ENCODE data around the gene SPRY2. TPM values are rescaled to one million over a fixed set of nuclear protein-coding genes. Genes with fewer than 3 reads are reported as not detected.

Gene SPRY2
- total RNA-seq, 2 experiments from 2014 or later, result 0.32 to 0.34 TPM

GRCh38 chr13:80312012-80312704, 28.8 kb downstream of the SPRY2 start:
- H3K27me3 Mint-ChIP-seq, result no peaks in the 10 kb centered on the region
- POLR2A ChIA-PET, result no interaction called here
- H3K36me3 Mint-ChIP-seq (ENCODE audit: low read depth), result no peaks in the 10 kb centered on the region
- intact Hi-C loops (cut with DNase I, micrococcal nuclease), result no loop called here
- no peaks in the 10 kb centered on the region for H3K9me3 Mint-ChIP-seq (ENCODE audit: low read depth)
- H3K4me3 Mint-ChIP-seq, result no peak overlapping the region
- CTCF ChIA-PET, result no interaction called here
- no peak for ATAC-seq
- no peak overlapping the region for H3K27ac Mint-ChIP-seq
- no peaks in the 10 kb centered on the region for H3K4me1 Mint-ChIP-seq
- DNase-seq, result no peak

DNA sequence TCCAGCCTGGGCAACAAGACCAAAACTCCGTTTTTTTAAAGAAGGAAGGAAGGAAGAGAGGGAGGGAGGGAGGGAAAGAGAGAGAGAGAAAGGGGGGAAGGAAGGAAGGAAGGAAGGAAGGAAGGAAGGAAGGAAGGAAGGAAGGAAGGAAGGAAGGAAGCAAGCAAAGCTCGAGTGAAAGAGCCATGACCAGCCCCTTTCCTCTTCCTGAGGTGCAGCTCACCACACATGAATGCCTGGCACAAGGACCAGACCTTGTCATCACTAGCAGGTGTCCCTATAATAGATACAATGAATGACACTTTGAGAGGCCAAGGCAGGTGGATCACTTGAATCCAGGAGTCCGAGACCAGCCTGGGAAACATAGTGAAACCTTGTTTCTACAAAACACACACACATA, 31.0 kb downstream of the SPRY2 start:
- ATAC-seq, result no peak
- Mint-ChIP-seq H3K27me3 (no peaks in the 10 kb centered on the region), H3K4me1 (no peaks in the 10 kb centered on the region), H3K9me3 (ENCODE audit: low read depth) (no peaks in the 10 kb centered on the region), H3K27ac (no peak overlapping the region), H3K36me3 (ENCODE audit: low read depth) (no peaks in the 10 kb centered on the region), H3K4me3 (no peak overlapping the region)
- ChIA-PET POLR2A (no interaction called here), CTCF (interaction anchor here (1.4 kb wide), 1 partner anchor 33 kb away, joined by 5 read pairs; no protein-coding TSS in a partner anchor)
- DNase-seq, result no peak
- intact Hi-C loops (cut with DNase I, micrococcal nuclease), result no loop called here

DNA sequence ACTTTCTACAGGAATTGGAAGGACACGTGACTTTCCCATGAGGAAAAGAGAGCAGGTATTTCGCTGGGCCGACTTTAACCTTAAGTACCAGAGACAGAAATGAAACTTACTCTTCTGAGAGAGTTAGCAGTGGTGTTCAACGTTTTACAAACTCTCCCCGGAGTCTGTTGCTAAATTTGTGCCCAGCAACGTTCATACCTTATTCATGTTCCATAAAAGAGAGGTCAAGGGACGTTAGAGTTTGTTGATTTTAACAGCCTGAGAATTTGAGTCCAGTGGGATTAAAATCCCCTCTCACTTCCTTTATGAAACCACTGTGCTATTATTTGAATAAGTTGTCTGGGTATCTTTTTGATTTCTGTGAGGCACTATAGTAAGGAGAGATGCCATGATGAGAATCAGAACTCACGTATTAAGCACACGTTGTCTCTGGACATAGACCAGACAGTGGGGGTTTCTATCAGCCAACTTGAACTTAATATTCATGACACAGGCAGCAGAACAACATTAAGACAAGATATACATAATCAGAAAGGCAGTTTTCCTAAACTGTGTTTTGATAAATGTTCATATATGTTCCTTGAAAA, 33.4 kb downstream of the SPRY2 start:
- intact Hi-C loops (cut with DNase I, micrococcal nuclease), result no loop called here
- DNase-seq, result no peak
- ChIA-PET POLR2A (no interaction called here), CTCF (interaction anchor here (1.3 kb wide), 1 partner anchor 55 kb away, joined by 3 read pairs; no protein-coding TSS in a partner anchor)
- Mint-ChIP-seq H3K4me3 (no peak overlapping the region), H3K27me3 (no peaks in the 10 kb centered on the region), H3K9me3 (ENCODE audit: low read depth) (no peaks in the 10 kb centered on the region), H3K4me1 (no peaks in the 10 kb centered on the region), H3K36me3 (ENCODE audit: low read depth) (no peaks in the 10 kb centered on the region), H3K27ac (no peak overlapping the region)
- ATAC-seq, result no peak

GRCh38 chr13:80306337-80306972, 34.5 kb downstream of the SPRY2 start:
- H3K4me1 Mint-ChIP-seq, result no peaks in the 10 kb centered on the region
- H3K27me3 Mint-ChIP-seq, result no peaks in the 10 kb centered on the region
- ChIA-PET CTCF (interaction anchor here (1.0 kb wide), 1 partner anchor 36 kb away, joined by 3 read pairs; no protein-coding TSS in a partner anchor), POLR2A (no interaction called here)
- no peak overlapping the region for H3K27ac Mint-ChIP-seq
- no peak for DNase-seq
- intact Hi-C loops (cut with DNase I, micrococcal nuclease), result no loop called here
- H3K9me3 Mint-ChIP-seq (ENCODE audit: low read depth), result no peaks in the 10 kb centered on the region
- no peaks in the 10 kb centered on the region for H3K36me3 Mint-ChIP-seq (ENCODE audit: low read depth)
- ATAC-seq, result no peak
- no peak overlapping the region for H3K4me3 Mint-ChIP-seq

GRCh38 chr13:80305737-80306136, 35.2 kb downstream of the SPRY2 start:
- Mint-ChIP-seq H3K36me3 (ENCODE audit: low read depth) (no peaks in the 10 kb centered on the region), H3K27ac (no peak overlapping the region), H3K4me3 (no peak overlapping the region), H3K27me3 (no peaks in the 10 kb centered on the region), H3K4me1 (no peaks in the 10 kb centered on the region), H3K9me3 (ENCODE audit: low read depth) (no peaks in the 10 kb centered on the region)
- DNase-seq (no peak), ATAC-seq (no peak)
- intact Hi-C loops (cut with DNase I, micrococcal nuclease), result no loop called here
- ChIA-PET CTCF (interaction anchor here (1.0 kb wide), 1 partner anchor 36 kb away, joined by 3 read pairs; no protein-coding TSS in a partner anchor), POLR2A (no interaction called here)

- H3K4me1 Mint-ChIP-seq, result no peaks in the 10 kb centered on the region
- H3K27me3 Mint-ChIP-seq, result no peaks in the 10 kb centered on the region
- H3K9me3 Mint-ChIP-seq (ENCODE audit: low read depth), result no peaks in the 10 kb centered on the region
- H3K36me3 Mint-ChIP-seq (ENCODE audit: low read depth), result no peaks in the 10 kb centered on the region
- ATAC-seq, result no peak
- ChIA-PET CTCF (interaction anchor here (0.6 kb wide), 1 partner anchor 1032 kb away, joined by 3 read pairs; no protein-coding TSS in a partner anchor), POLR2A (interaction anchor here (0.6 kb wide), 1 partner anchor 152 kb away, joined by 9 read pairs; no protein-coding TSS in a partner anchor)
- no peak for DNase-seq
- no peak overlapping the region for H3K4me3 Mint-ChIP-seq
- H3K27ac Mint-ChIP-seq, result no peak overlapping the region
- intact Hi-C loops (cut with DNase I, micrococcal nuclease), result no loop called here
These were observed 37.6 kb downstream of the SPRY2 start for GRCh38 chr13:80303225-80303811.

GRCh38 chr13:80299046-80299445, 41.9 kb downstream of the SPRY2 start:
- ATAC-seq (no peak), DNase-seq (no peak)
- no peaks in the 10 kb centered on the region for H3K9me3 Mint-ChIP-seq (ENCODE audit: low read depth)
- no peak overlapping the region for H3K27ac Mint-ChIP-seq
- no peak overlapping the region for H3K4me3 Mint-ChIP-seq
- H3K4me1 Mint-ChIP-seq, result no peaks in the 10 kb centered on the region
- no peaks in the 10 kb centered on the region for H3K36me3 Mint-ChIP-seq (ENCODE audit: low read depth)
- ChIA-PET CTCF (interaction anchor here (0.6 kb wide), 1 partner anchor 359 kb away, joined by 3 read pairs; no protein-coding TSS in a partner anchor), POLR2A (no interaction called here)
- intact Hi-C loops (cut with DNase I, micrococcal nuclease), result no loop called here
- H3K27me3 Mint-ChIP-seq, result no peaks in the 10 kb centered on the region

GRCh38 chr13:80297503-80297902, 43.4 kb downstream of the SPRY2 start:
- intact Hi-C loops (cut with DNase I, micrococcal nuclease), result no loop called here
- POLR2A ChIA-PET, result interaction anchor here (0.5 kb wide), 1 partner anchor 33 kb away, joined by 8 read pairs; no protein-coding TSS in a partner anchor
- Mint-ChIP-seq H3K9me3 (ENCODE audit: low read depth) (no peaks in the 10 kb centered on the region), H3K4me3 (no peak overlapping the region), H3K27ac (no peak overlapping the region), H3K36me3 (ENCODE audit: low read depth) (no peaks in the 10 kb centered on the region), H3K4me1 (no peaks in the 10 kb centered on the region), H3K27me3 (no peaks in the 10 kb centered on the region)
- ATAC-seq, result no peak
- DNase-seq, result no peak
- CTCF ChIA-PET, result interaction anchor here (1.1 kb wide), 1 partner anchor 45 kb away, joined by 3 read pairs; no protein-coding TSS in a partner anchor

- H3K27me3 Mint-ChIP-seq, result no peaks in the 10 kb centered on the region
- ChIA-PET POLR2A (no interaction called here), CTCF (interaction anchor here (1.1 kb wide), 1 partner anchor 45 kb away, joined by 3 read pairs; no protein-coding TSS in a partner anchor)
- H3K4me1 Mint-ChIP-seq, result no peaks in the 10 kb centered on the region
- no peak overlapping the region for H3K27ac Mint-ChIP-seq
- no peak overlapping the region for H3K4me3 Mint-ChIP-seq
- intact Hi-C loops (cut with DNase I, micrococcal nuclease), result no loop called here
- DNase-seq, result no peak
- H3K9me3 Mint-ChIP-seq (ENCODE audit: low read depth), result no peaks in the 10 kb centered on the region
- no peak for ATAC-seq
- H3K36me3 Mint-ChIP-seq (ENCODE audit: low read depth), result no peaks in the 10 kb centered on the region
These were observed 43.8 kb downstream of the SPRY2 start for GRCh38 chr13:80297094-80297493.

DNA sequence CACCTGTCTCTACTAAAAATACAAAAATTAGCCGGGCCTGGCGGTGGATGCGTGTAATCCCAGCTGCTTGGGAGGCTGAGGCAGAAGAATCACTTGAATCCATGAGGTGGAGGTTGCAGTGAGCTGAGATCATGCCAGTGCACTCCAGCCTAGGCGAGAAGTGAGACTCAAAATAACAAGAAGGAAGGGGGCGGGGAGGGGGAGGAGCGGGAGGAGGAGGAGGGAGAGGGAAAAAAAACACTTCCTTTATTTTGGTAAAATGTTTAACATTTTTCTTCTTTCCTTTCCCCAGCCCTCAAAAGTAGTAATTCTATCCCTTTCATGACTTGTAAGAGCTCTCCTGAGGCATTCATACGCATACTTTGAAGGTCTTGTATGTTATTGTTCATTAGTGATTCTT, 44.3 kb downstream of the SPRY2 start:
- H3K36me3 Mint-ChIP-seq (ENCODE audit: low read depth), result no peaks in the 10 kb centered on the region
- no peak for ATAC-seq
- DNase-seq, result no peak
- no peak overlapping the region for H3K4me3 Mint-ChIP-seq
- H3K27ac Mint-ChIP-seq, result no peak overlapping the region
- CTCF ChIA-PET, result interaction anchor here (1.1 kb wide), 1 partner anchor 46 kb away, joined by 3 read pairs; no protein-coding TSS in a partner anchor
- POLR2A ChIA-PET, result no interaction called here
- H3K27me3 Mint-ChIP-seq, result no peaks in the 10 kb centered on the region
- intact Hi-C loops (cut with DNase I, micrococcal nuclease), result no loop called here
- H3K4me1 Mint-ChIP-seq, result no peaks in the 10 kb centered on the region
- H3K9me3 Mint-ChIP-seq (ENCODE audit: low read depth), result no peaks in the 10 kb centered on the region

GRCh38 chr13:80290591-80290990, 50.3 kb downstream of the SPRY2 start:
- no peaks in the 10 kb centered on the region for H3K36me3 Mint-ChIP-seq (ENCODE audit: low read depth)
- DNase-seq, result no peak
- no peak overlapping the region for H3K4me3 Mint-ChIP-seq
- ChIA-PET POLR2A (no interaction called here), CTCF (no interaction called here)
- peaks cover 2% of the 10 kb centered on the region for H3K27me3 Mint-ChIP-seq
- intact Hi-C loops (cut with DNase I, micrococcal nuclease), result no loop called here
- no peak overlapping the region for H3K27ac Mint-ChIP-seq
- no peaks in the 10 kb centered on the region for H3K4me1 Mint-ChIP-seq
- ATAC-seq, result no peak
- H3K9me3 Mint-ChIP-seq (ENCODE audit: low read depth), result no peaks in the 10 kb centered on the region

Measured in activated CD4-positive, alpha-beta T cell treated with anti-CD3 and anti-CD28 coated beads for 36 hours (primary cell).